SK-N-SH treated with all-trans-retinoic acid at 6 μM for 48 hours (cell line): ENCODE data around the gene PLBD1.

Source experiments
- ATAC-seq: fragments of 200-7000 bp; cut with Tn5 transposase; 3 replicates; pipeline ENCODE4 v1.9.1; 2020; ENCODE audit warnings: mild to moderate bottlenecking, moderate library complexity
- ARNTL ChIP-seq: fragments of 450-650 bp; formaldehyde crosslinking; IDR thresholded peaks from 2 replicates; pipeline ENCODE4 v1.5.0; 2020; ENCODE audit warnings: low read depth, mild to moderate bottlenecking, moderate library complexity, borderline replicate concordance
- CREB5 ChIP-seq: fragments of 250-450 bp; sonication (Bioruptor Pico); IDR thresholded peaks from 2 replicates; pipeline ENCODE4 v1.5.1; 2020; ENCODE audit warnings: low read depth, mild to moderate bottlenecking, moderate library complexity
- CSRNP3 ChIP-seq: fragments of 250-450 bp; sonication (Bioruptor Pico); IDR thresholded peaks from 2 replicates; pipeline ENCODE4 v1.5.1; 2021; ENCODE audit warnings: mild to moderate bottlenecking, moderate library complexity
- ESRRG ChIP-seq: fragments of 250-450 bp; sonication (Bioruptor Pico); IDR thresholded peaks from 2 replicates; pipeline ENCODE4 v1.6.1; 2021; ENCODE audit warnings: mild to moderate bottlenecking
- GLIS3 ChIP-seq: fragments of 250-450 bp; sonication (Bioruptor Pico); IDR thresholded peaks from 2 replicates; pipeline ENCODE4 v1.5.0; 2020; ENCODE audit warnings: mild to moderate bottlenecking, moderate library complexity
- ISL1 ChIP-seq: fragments of 250-450 bp; sonication (Bioruptor Pico); IDR thresholded peaks from 2 replicates; pipeline ENCODE4 v2.1.2; 2022; ENCODE audit warnings: mild to moderate bottlenecking, moderate library complexity
- OSR1 ChIP-seq: fragments of 250-450 bp; sonication (Bioruptor Pico); IDR thresholded peaks from 2 replicates; pipeline ENCODE4 v1.8.0; 2022; ENCODE audit warnings: moderate library complexity, mild to moderate bottlenecking, inconsistent platforms
- PATZ1 ChIP-seq: fragments of 250-450 bp; sonication (Bioruptor Pico); IDR thresholded peaks from 2 replicates; pipeline ENCODE4 v1.8.0; 2020; ENCODE audit warnings: mild to moderate bottlenecking, moderate library complexity, borderline replicate concordance
- PPARA ChIP-seq: fragments of 250-450 bp; sonication (Bioruptor Pico); IDR thresholded peaks from 2 replicates; pipeline ENCODE4 v1.5.0; 2020; ENCODE audit warnings: mild to moderate bottlenecking, borderline replicate concordance
- RARB ChIP-seq: fragments of 250-450 bp; sonication (Bioruptor Pico); IDR thresholded peaks from 2 replicates; pipeline ENCODE4 v1.8.0; 2021; ENCODE audit warnings: mild to moderate bottlenecking, moderate library complexity
- SNAI2 ChIP-seq: fragments of 250-450 bp; sonication (Bioruptor Pico); IDR thresholded peaks from 2 replicates; pipeline ENCODE4 v1.5.0; 2020; ENCODE audit warnings: mild to moderate bottlenecking, moderate library complexity
- TCF4 ChIP-seq: fragments of 250-450 bp; sonication (Bioruptor Pico); IDR thresholded peaks from 2 replicates; pipeline ENCODE4 v1.8.0; 2021; ENCODE audit warnings: mild to moderate bottlenecking, moderate library complexity, borderline replicate concordance
- TOX ChIP-seq: fragments of 250-450 bp; sonication (Bioruptor Pico); IDR thresholded peaks from 2 replicates; pipeline ENCODE4 v1.8.0; 2021; ENCODE audit warnings: mild to moderate bottlenecking, moderate library complexity, borderline replicate concordance
- TSHZ2 ChIP-seq: fragments of 250-450 bp; sonication (Bioruptor Pico); IDR thresholded peaks from 2 replicates; pipeline ENCODE4 v1.5.0; 2020; ENCODE audit warnings: mild to moderate bottlenecking, moderate library complexity
- ZC3H10 ChIP-seq: fragments of 250-450 bp; sonication (Bioruptor Pico); IDR thresholded peaks from 2 replicates; pipeline ENCODE4 v1.5.1; 2021; ENCODE audit warnings: mild to moderate bottlenecking, moderate library complexity
- ZFP3 ChIP-seq: fragments of 250-450 bp; sonication (Bioruptor Pico); IDR thresholded peaks from 2 replicates; pipeline ENCODE4 v1.5.0; 2020; ENCODE audit warnings: mild to moderate bottlenecking, moderate library complexity
- ZFP30 ChIP-seq: fragments of 450-650 bp; formaldehyde crosslinking; IDR thresholded peaks from 2 replicates; pipeline ENCODE4 v1.5.0; 2022; ENCODE audit warnings: mild to moderate bottlenecking, moderate library complexity
- ZNF70 ChIP-seq: fragments of 450-650 bp; formaldehyde crosslinking; IDR thresholded peaks from 2 replicates; pipeline ENCODE4 v1.5.0; 2020; ENCODE audit warnings: mild to moderate bottlenecking, moderate library complexity
- ZNF8 ChIP-seq: fragments of 450-650 bp; formaldehyde crosslinking; IDR thresholded peaks from 2 replicates; pipeline ENCODE4 v1.5.0; 2020; ENCODE audit warnings: mild to moderate bottlenecking, moderate library complexity

Gene PLBD1

GRCh38 chr12:14473707-14474287, 93.9 kb downstream of the PLBD1 start:
- TF ChIP-seq TOX (CRISPR knock-in tag) (no peak), RARB (CRISPR knock-in tag) (no peak), TSHZ2 (no peak), ZC3H10 (CRISPR knock-in tag) (no peak), GLIS3 (CRISPR knock-in tag) (no peak), ZFP30 (CRISPR knock-in tag) (no peak)
- no peak for ATAC-seq

- no peak for ATAC-seq
- TF ChIP-seq ZFP3: no peak
- no peak for TF ChIP-seq ZC3H10 (CRISPR knock-in tag)
- no peak for TF ChIP-seq SNAI2 (CRISPR knock-in tag)
- no peak for TF ChIP-seq PPARA
- no peak for TF ChIP-seq CREB5
- TF ChIP-seq ZNF8 (CRISPR knock-in tag): no peak
- no peak for TF ChIP-seq PATZ1 (CRISPR knock-in tag)
- no peak for TF ChIP-seq ARNTL (CRISPR knock-in tag)
- TF ChIP-seq ZNF70 (CRISPR knock-in tag): no peak
- TF ChIP-seq ISL1 (CRISPR knock-in tag): no peak
- no peak for TF ChIP-seq ESRRG (CRISPR knock-in tag)
- TF ChIP-seq ZFP30 (CRISPR knock-in tag): no peak
- no peak for TF ChIP-seq TCF4 (CRISPR knock-in tag)
- TF ChIP-seq, all 23 proteins: peak for 0
Observed at GRCh38 chr12:14471497-14471896, 96.2 kb downstream of the PLBD1 start.

GRCh38 chr12:14460212-14460841, 107.4 kb downstream of the PLBD1 start:
- no peak for TF ChIP-seq ZNF70 (CRISPR knock-in tag)
- TF ChIP-seq SNAI2 (CRISPR knock-in tag): no peak
- TF ChIP-seq TSHZ2: no peak
- no peak for TF ChIP-seq ZFP3
- TF ChIP-seq RARB (CRISPR knock-in tag): no peak
- ATAC-seq: no peak

- peak; percentile 75 for ATAC-seq
- TF ChIP-seq CREB5 (no peak), OSR1 (CRISPR knock-in tag) (no peak), ISL1 (CRISPR knock-in tag) (no peak), TCF4 (CRISPR knock-in tag) (no peak), ARNTL (CRISPR knock-in tag) (no peak), CSRNP3 (CRISPR knock-in tag) (no peak), GLIS3 (CRISPR knock-in tag) (no peak), ZFP3 (no peak), TOX (CRISPR knock-in tag) (no peak), ZC3H10 (CRISPR knock-in tag) (no peak), ESRRG (CRISPR knock-in tag) (no peak)
Observed at GRCh38 chr12:14454098-14454907, 113.4 kb downstream of the PLBD1 start.
